ENCODE measurements around the gene NUFIP1. TPM values are rescaled to one million over a fixed set of nuclear protein-coding genes. Genes with fewer than 3 reads are reported as not detected.
A peak's percentile ranks its signal among the peaks of the same experiment; 100 is the strongest.

Gene NUFIP1
- total RNA-seq, 1 experiment from 2014 or later: 12.2 TPM

DNA sequence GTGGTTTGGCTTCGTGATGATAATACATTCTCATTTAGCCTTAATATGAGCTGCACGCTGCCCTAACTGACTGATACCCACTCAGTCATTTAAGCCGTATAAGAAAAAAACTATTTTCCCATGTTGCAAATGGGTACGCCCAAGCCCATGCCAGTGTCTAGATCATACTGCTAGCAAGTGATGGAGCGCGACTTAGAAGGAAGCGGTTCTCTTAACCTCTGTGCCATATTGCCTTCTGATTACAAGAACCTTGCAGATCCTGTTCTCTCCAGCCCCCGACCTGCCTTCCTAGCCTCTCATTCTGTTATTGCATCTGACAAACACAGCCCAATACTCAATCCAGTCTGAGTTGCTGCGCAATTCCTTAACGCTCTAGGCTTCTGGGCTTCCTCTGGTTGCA is 670 bp upstream of the NUFIP1 start:
- Histone ChIP-seq H3K27ac (ENCODE audit: low read depth, low read length) (peak overlapping the region; percentile 59), H3K79me2 (ENCODE audit: insufficient read depth, low read length) (peaks cover 94% of the 10 kb centered on the region), H3K36me3 (ENCODE audit: control insufficient read depth in 1 of 2, insufficient read depth in 2 of 2, low read length in 2 of 2) (peaks cover 5 to 11% of the 10 kb centered on the region in 2 experiments; a peak in 2 of 4 replicates), H3K9me2 (ENCODE audit: insufficient read depth) (no peaks in the 10 kb centered on the region), H2AFZ (ENCODE audit: low read depth, low read length, poor library complexity, severe bottlenecking) (no peak overlapping the region), H3K4me3 (replicated peaks in 1 of 2; ENCODE audit: low read depth in 1 of 2, low read length in 2 of 2) (peak overlapping the region; percentile 83 to 98), H3K9me3 (ENCODE audit: control insufficient read depth in 1 of 2, insufficient read depth in 1 of 2, low read depth in 1 of 2, low read length in 2 of 2) (no peaks in the 10 kb centered on the region), H3K4me1 (ENCODE audit: control insufficient read depth in 1 of 2, insufficient read depth in 2 of 2, low read length in 2 of 2) (peaks cover 10 to 18% of the 10 kb centered on the region in 2 experiments), H4K20me1 (ENCODE audit: insufficient read depth) (0 out of 2 replicates have a peak, but pooled peaks cover 4% of the 10 kb centered on the region), H3K27me3 (ENCODE audit: insufficient read depth, low read length) (no peaks in the 10 kb centered on the region), H3K4me2 (ENCODE audit: low read length) (peak overlapping the region; percentile 91), H3K9ac (ENCODE audit: low read length) (peak overlapping the region; percentile 96)
- ATAC-seq (peak; percentile 13; the same call in 1 of the 2 replicates), DNase-seq (ENCODE audit: low read depth, low spot score) (no peak)
- CTCF ChIA-PET: no interaction called here
- RAD21 ChIA-PET (ENCODE audit: low non-redundant PET in 1 of 2, low total read pairs in 2 of 2, uncharacterized antibody in 2 of 2, unreplicated experiment in 2 of 2): no interaction called here
- intact Hi-C loops (cut with micrococcal nuclease): no loop called here
- TF ChIP-seq ZFX (IDR thresholded peaks at IDR 0.05): peak; percentile 42
- TF ChIP-seq EGR1 (IDR thresholded peaks at IDR 0.05; ENCODE audit: low read depth): no peak
- POLR2A ChIA-PET: no interaction called here
- BruUV-seq (replicated peaks): no TSS peak

DNA sequence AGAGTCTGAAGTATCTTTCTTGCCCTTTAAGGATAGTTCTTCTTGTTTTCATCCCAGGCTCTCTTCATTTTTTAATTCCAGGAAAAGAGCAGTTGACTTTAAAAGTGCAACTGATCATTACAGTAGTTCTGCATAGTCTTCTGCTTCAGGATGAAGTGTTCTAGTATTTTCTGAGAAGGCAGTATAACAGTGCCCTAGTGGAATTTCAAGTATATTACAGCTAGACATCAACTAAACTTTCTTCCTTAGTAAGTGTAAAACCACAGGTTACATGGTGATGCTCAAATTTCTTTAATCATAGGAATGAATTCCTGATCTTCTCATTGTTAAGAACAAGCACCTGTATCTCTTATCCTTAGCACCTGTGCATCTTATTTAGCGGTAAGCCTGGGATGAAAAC is 10.9 kb downstream of the NUFIP1 start:
- peaks cover 33% of the 10 kb centered on the region for H3K79me2 ChIP-seq (ENCODE audit: insufficient read depth, low read length)
- TF ChIP-seq, protein P1, sequence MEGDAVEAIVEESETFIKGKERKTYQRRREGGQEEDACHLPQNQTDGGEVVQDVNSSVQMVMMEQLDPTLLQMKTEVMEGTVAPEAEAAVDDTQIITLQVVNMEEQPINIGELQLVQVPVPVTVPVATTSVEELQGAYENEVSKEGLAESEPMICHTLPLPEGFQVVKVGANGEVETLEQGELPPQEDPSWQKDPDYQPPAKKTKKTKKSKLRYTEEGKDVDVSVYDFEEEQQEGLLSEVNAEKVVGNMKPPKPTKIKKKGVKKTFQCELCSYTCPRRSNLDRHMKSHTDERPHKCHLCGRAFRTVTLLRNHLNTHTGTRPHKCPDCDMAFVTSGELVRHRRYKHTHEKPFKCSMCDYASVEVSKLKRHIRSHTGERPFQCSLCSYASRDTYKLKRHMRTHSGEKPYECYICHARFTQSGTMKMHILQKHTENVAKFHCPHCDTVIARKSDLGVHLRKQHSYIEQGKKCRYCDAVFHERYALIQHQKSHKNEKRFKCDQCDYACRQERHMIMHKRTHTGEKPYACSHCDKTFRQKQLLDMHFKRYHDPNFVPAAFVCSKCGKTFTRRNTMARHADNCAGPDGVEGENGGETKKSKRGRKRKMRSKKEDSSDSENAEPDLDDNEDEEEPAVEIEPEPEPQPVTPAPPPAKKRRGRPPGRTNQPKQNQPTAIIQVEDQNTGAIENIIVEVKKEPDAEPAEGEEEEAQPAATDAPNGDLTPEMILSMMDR (IDR thresholded peaks at IDR 0.05 in 2 of 3, conservative IDR thresholded peaks at IDR 0.05 in 1 of 3; ENCODE audit: borderline replicate concordance in 1 of 3, insufficient read depth in 1 of 3, low read depth in 2 of 3, low read length in 2 of 3): peak in 2 of 3 experiments; percentile 8 to 40; a peak in 3 of 6 replicates
- no peak for TF ChIP-seq RAD21 (IDR thresholded peaks at IDR 0.05; ENCODE audit: low read depth)
- no peak overlapping the region for H3K4me3 ChIP-seq (replicated peaks in 1 of 2; ENCODE audit: low read depth in 1 of 2, low read length in 2 of 2)
- H4K20me1 ChIP-seq (ENCODE audit: insufficient read depth): peaks cover 9% of the 10 kb centered on the region; the same call in 1 of the 2 replicates
- DNase-seq (ENCODE audit: low read depth, low spot score) (no peak), ATAC-seq (no peak)
- no peak overlapping the region for H3K4me2 ChIP-seq (ENCODE audit: low read length)
- no peaks in the 10 kb centered on the region for H3K9me3 ChIP-seq (ENCODE audit: control insufficient read depth in 1 of 2, insufficient read depth in 1 of 2, low read depth in 1 of 2, low read length in 2 of 2)
- no peak overlapping the region for H2AFZ ChIP-seq (ENCODE audit: low read depth, low read length, poor library complexity, severe bottlenecking)
- H3K36me3 ChIP-seq (ENCODE audit: control insufficient read depth in 1 of 2, insufficient read depth in 2 of 2, low read length in 2 of 2): peaks cover 27 to 33% of the 10 kb centered on the region in 2 experiments
- H3K9me2 ChIP-seq (ENCODE audit: insufficient read depth): no peaks in the 10 kb centered on the region; the same call in 1 of the 2 replicates
- H3K4me1 ChIP-seq (ENCODE audit: control insufficient read depth in 1 of 2, insufficient read depth in 2 of 2, low read length in 2 of 2): no peaks in the 10 kb centered on the region
- POLR2A ChIA-PET: no interaction called here
- no peaks in the 10 kb centered on the region for H3K27me3 ChIP-seq (ENCODE audit: insufficient read depth, low read length)
- no peak overlapping the region for H3K27ac ChIP-seq (ENCODE audit: low read depth, low read length)
- CTCF ChIA-PET: no interaction called here
- intact Hi-C loops (cut with micrococcal nuclease): no loop called here
- RAD21 ChIA-PET (ENCODE audit: low non-redundant PET in 1 of 2, low total read pairs in 2 of 2, uncharacterized antibody in 2 of 2, unreplicated experiment in 2 of 2): no interaction called here
- H3K9ac ChIP-seq (ENCODE audit: low read length): no peak overlapping the region
- no TSS peak for BruUV-seq (replicated peaks)

All from HCT116 (cell line).